Activated CD8-positive, alpha-beta memory T cell treated with anti-CD3 and anti-CD28 coated beads for 36 hours (primary cell): ENCODE results near the gene KIF24. TPM values are rescaled to one million over a fixed set of nuclear protein-coding genes. Genes with fewer than 3 reads are reported as not detected.
"Not testable (repeated sequence)": the region's sequence is repeated elsewhere in the genome, so short reads cannot be mapped to it uniquely, and the experiment has no call there.

Source experiments
- CTCF ChIA-PET: fragments of 350-600 bp; sonication (Branson Sonifier 250); formaldehyde crosslinking; loops from one replicate; lab custom pipeline; 2021; ENCODE audit warnings: antibody characterized with exemption; lab: Charles Lee
- POLR2A ChIA-PET: fragments of 350-600 bp; sonication (Branson Sonifier 250); formaldehyde crosslinking; loops from one replicate; lab custom pipeline; 2021; ENCODE audit warnings: antibody characterized with exemption; lab: Charles Lee
- total RNA-seq, 2 experiments: library from RNA; stranded (reverse); gene quantifications; one replicate each; pipeline ENCODE4 v1.2.3, GENCODE V29; 2021

KIF24 gene
- total RNA-seq, 2 experiments from 2014 or later, result 7.1 to 7.2 TPM

DNA sequence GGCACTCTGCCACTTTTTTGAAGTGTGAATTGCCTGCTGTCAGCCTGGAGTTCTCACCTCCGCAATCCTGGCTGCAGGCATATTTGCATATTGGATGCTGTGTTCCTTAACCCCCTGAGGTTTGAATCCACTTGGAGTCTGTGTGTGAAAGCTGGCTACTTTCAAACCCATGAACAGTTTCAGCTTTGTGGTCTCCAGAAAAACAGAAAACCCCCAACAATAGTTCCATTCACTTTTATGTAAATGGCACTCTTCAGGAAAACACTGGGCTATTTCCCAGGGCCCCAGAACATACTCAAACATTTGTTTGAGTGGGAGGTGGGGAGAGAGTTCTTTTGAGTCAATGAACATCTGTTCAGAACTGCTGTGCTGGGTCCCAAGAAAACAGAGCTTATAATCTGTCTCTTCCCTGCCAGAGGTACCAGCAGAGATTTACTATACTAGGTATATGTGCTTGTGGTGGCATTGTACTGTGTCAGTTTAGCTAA, 5.3 kb upstream of the KIF24 start:
- ChIA-PET POLR2A (no interaction called here), CTCF (interaction anchor here (0.8 to 1.7 kb wide), 4 partner anchors 39 to 368 kb away, joined by 3 to 5 read pairs (median 4); no protein-coding TSS in a partner anchor)

DNA sequence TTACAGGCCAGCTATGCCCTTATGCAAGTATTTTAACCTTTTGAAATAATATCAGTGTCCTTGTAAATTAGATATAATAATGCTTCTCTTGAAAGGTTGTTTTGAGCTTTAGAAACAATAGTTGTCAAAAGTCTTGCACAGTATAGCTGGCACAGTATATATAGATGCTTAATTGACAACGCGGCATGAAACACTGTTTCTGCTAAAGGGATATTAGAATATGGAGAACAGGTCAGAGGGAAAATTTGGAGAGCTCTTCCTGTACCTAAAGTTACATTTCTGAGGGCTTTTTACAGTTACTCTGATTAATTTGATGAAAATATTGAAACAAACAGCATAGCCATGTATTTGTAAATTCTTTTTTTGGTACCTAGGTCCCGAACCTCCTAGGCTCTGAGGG, 4.8 kb upstream of the KIF24 start:
- ChIA-PET CTCF (interaction anchor here (0.8 to 1.7 kb wide), 4 partner anchors 40 to 369 kb away, joined by 3 to 5 read pairs (median 4); no protein-coding TSS in a partner anchor), POLR2A (interaction anchor here (0.6 to 0.7 kb wide), 3 partner anchors 11 to 1414 kb away, joined by 4 to 16 read pairs (median 7); partner anchors contain the start of gene SIGMAR1)

DNA sequence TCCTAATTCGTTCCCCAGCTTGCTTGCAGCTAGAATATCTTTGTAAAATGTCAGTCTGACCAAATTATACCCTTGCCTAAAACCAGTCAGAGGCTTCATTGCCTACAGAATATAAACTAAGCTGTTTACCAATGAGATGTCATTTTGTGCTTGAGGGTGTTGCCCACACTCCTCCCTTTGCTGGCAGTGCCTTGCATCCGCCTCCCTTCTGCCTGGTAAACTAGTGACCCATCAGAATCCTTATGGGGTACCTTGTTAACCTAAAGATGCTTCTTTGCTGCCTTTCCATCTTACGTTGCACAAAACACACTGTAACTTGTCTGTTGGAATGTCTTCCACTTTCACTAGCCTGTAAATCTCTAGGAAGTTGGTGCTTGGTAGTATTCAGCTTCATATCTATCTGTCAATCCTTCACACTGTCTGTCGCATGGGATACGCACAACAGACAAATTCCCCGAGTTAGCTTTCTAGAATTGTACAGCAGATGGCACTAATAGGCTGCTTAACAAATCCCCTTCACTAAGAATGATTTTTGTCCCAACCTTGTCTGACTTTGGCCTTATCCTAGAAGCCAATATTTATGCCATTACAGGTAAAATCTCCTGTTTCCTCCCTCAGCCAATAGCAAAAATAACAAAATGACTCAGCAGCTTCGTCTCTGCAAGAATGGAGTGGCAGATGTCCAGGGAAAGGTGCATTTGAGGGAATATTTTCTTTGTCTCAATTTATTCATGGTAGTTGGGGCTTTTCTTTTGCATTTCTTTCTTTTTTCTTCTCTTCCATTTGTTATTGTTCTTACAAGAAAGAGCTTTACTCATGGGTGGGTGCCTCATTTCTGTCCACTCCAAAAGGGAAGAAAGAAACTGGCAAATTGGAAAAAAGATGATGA, 3.3 kb upstream of the KIF24 start:
- POLR2A ChIA-PET, result no interaction called here
- CTCF ChIA-PET, result interaction anchor here (0.8 to 1.2 kb wide), 4 partner anchors 45 to 258 kb away, joined by 3 read pairs; no protein-coding TSS in a partner anchor

DNA sequence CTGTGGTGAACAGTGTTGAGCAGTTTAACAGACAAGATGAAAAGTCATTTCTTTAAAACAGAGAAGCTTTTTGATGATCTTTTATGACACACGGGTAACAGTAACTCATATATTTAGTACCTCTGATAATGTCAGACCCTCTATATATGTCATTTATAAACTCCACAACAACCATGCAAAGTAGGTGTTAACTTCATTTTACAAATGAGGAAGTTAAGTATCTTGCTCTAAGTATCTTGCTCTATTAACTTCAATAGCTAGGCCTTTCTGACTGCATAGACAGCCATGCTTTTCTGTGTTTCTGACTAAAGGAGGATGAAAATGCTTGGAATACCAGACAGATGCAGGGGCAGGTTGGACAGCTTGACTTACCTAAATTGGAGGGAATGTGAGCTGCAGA, 2.1 kb upstream of the KIF24 start:
- POLR2A ChIA-PET, result no interaction called here
- CTCF ChIA-PET, result interaction anchor here (1.2 to 1.4 kb wide), 2 partner anchors 10 to 77 kb away, joined by 3 read pairs; no protein-coding TSS in a partner anchor

DNA sequence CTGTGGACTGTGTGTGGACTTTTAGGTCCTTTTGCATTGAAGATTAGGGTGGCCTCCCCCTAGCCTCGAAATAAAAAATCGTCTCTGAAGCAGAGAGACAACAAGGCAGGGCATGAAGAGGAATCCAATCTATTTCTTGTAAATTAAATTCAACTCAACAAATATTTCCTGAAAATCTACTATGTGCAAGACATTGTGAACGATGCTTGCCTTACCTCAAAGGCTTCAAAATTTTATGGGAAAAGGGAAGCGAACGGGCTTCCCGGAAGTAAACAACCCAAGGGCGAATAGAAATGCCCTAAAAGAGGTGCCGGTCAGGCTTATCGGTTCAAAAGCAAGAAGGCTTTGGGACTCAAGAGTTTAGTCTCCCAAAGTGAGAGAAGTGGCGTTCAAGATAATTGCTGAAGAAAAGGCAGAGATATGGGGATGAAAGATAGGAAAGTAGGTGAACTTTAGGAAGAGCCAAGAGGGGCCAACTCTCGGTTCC, 525 bp downstream of the KIF24 start:
- ChIA-PET CTCF (no interaction called here), POLR2A (no interaction called here)

DNA sequence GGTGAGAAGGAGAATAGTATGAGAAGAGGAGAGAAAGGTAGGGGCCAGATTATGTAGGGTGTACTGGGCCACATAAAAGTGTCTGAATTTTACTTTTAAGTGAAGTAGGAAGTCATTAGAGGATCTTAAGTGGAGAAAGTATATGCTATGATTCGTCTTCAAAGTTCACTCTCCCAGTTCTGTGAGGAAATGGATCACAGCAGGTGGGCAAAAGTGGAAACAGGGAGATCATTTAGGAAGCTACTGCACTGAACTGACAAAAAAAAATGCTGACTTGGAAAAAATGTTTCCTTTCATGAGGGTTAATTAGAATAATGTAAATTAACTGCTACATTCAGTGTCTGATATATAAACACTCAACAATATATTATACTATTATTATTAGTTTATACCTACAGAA, 2.4 kb downstream of the KIF24 start:
- POLR2A ChIA-PET, result no interaction called here
- CTCF ChIA-PET, result no interaction called here

DNA sequence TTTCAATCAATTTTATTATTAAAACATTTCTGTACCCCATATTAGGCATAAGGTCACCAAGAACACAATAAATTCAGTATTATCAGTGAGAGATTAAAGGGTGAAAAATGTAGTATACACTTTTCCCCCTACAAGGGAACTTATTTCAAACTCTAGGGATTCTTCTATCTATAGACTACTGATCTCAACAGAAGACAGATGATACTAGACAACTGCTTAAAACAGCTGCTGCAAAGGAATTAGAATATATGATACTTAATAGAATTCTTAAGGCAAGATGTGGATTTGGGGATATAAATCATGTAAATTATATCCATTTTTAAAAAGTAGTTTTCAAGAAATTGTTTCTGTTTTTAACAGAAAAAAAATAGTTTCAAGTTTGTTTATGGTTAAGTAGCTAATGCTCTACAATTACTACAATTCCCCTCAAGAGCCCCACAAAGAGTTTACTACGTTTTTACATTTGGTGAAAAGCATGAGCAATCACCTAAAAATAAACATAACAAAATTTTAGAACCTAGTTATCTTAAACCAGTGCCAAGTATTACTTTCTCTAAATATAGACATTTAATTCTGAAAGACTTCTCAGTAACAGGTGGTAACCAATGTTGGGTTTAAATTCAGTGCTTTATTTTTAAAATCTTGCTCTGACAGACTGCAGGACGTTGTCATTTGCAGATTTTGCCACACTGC, 6.0 kb downstream of the KIF24 start:
- ChIA-PET POLR2A (no interaction called here), CTCF (no interaction called here)

DNA sequence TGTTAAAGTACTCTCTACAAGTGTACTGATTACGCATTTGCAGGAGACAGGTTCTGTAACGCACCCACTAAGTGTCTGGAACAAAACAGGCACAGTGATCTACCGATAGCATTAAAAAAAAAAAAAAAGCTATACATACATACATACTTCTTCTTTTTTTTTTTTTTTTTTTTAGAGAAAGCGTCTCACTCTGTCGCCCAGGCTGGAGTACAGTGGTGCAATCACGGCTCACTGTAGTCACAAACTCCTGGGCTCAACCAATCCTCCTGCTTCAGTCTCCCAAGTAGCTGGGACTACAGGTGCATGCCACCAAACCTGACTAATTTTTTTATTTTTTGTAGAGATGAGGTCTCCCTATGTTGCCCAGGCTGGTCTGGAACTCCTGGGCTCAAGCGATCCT, 7.6 kb downstream of the KIF24 start:
- POLR2A ChIA-PET, result no interaction called here

DNA sequence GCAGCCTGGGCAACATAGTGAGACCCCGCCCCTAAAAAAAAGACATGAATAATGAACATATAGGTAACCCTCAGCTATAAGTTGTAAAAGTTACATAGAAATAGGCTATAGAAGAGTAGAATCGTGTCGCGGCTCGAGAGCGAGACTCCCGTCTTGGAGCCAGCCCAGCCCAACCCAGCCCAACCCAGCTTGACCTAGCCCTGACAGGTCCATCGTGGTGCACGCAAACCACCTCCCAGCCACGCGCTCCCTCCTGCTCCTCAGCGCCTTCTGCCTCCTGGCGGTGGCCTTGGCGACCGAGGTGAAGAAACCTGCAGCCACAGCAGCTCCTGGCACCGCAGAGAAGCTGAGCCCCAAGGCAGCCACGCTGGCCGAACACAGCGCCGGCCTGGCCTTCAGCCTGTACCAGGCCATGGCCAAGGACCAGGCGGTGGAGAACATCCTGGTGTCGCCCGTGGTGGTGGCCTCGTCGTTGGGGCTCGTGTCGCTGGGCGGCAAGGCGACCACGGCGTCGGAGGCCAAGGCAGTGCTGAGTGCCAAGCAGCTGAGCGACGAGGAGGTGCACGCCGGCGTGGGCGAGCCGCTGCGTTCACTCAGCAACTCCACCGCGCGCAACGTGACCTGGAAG, 10.8 kb downstream of the KIF24 start:
- POLR2A ChIA-PET, result no interaction called here
- CTCF ChIA-PET, result interaction anchor here (1.7 kb wide), 1 partner anchor 61 kb away, joined by 3 read pairs; no protein-coding TSS in a partner anchor

More for the DNA sequence above, 7.6 kb downstream of the KIF24 start:
- CTCF ChIA-PET, result interaction anchor here (0.6 to 0.7 kb wide), 2 partner anchors 24 to 56 kb away, joined by 3 read pairs; no protein-coding TSS in a partner anchor

DNA sequence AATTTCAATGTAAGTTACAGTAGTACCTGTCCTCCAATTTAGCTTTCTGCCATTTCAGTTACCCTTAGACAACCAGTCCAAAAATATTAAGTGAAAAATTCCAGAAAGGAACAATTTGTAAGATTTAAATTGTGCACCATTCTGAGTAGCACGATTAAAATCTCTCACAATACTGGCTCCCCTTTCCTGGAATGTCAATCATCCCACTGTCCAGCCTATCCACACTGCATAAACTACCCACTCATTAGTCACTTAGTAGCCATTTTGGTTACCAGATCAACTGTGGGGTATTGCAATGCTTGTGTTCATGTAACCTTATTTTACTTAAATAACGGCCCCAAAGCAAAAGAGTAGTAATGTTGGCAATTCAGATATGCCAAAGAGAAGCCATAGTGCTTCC, 11.6 kb downstream of the KIF24 start:
- CTCF ChIA-PET, result interaction anchor here (1.7 kb wide), 1 partner anchor 62 kb away, joined by 3 read pairs; no protein-coding TSS in a partner anchor
- POLR2A ChIA-PET, result interaction anchor here (0.6 kb wide), 1 partner anchor 1245 kb away, joined by 3 read pairs; no protein-coding TSS in a partner anchor

DNA sequence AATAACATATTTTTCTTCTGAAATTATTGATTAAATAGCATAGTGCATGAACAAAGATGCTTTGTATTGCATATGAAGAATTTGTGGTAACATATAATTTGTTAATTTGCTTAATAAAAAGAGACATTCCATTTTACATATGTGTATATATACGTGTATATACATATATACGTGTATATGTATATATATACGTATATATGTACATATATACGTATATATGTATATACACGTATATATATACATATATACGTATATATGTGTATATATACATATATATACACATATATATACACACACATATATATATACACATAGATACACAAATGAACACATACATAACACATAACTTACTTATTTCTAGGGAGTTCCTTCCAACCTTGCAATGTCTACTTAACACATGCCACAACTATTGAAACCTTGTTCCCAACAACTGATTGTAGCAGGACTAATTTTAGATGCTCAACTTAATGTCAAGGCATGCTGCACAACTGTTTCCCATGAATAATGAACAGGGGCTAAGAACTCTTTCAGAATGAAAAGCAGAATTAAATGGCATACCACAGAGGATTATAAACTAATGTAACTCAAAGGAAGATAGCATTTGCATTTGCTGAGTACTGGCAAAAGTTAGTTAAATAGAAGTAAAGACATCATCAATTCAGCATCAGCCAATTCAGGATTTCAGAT, 17.4 kb downstream of the KIF24 start:
- POLR2A ChIA-PET, result no interaction called here
- CTCF ChIA-PET, result no interaction called here

DNA sequence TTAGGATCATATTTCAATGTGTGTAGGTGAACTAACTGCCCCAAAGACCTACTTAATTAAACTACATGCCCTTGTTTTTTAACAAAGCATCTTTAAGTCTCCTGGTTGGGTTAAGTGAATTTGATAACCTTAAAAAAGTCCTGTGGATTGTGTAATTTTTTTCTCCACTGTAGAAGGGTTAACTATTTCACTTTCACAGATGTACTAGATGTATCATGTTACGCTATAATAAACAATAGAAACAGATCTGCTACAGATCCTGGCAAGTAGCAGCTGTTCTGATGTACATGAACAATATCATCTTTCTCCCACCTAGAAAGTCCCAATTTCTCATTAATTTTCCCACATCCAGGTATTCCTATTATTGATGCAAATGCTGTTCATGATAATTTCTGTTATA, 18.9 kb downstream of the KIF24 start:
- ChIA-PET POLR2A (no interaction called here), CTCF (no interaction called here)

DNA sequence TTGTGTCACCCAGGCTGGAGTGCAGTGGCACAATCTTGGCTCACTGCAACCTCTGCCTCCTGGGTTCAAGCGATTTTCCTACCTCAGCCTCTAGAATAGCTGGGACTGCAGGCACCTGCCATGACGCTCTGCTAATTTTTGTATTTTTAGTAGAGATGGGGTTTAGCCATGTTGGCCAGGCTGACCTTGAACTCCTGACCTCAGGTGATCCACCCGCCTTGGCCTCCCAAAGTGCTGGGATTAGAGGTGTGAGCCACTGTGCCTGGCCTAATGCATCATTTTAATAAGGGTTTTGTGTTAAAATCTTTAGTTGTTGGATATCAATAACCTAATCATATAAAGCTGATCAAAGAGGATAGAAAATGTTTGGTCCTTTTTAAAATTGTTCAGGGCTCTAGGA, 20.8 kb downstream of the KIF24 start:
- POLR2A ChIA-PET, CTCF ChIA-PET: not testable (repeated sequence)

DNA sequence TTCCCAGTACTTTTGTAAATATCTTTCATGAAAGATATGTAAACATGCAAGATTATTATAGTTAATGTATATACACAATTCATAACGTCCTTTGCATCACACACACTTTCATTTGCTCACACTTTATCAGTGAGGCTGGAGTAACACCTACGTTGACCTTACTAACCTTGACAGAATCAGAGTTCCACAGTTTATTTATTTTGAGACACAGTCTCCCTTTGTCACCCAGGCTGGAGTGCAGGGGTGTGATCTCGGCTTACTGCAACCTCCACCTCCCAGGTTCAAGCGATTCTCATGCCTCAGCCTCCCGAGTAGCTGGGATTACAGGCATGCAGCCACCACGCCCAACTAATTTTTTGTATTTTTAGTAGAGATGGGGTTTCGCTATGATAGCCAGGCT, 28.0 kb downstream of the KIF24 start:
- POLR2A ChIA-PET, result not testable (repeated sequence)
- CTCF ChIA-PET, result interaction anchor here (0.7 kb wide), 2 partner anchors 10 to 18 kb away, joined by 3 read pairs; no protein-coding TSS in a partner anchor

DNA sequence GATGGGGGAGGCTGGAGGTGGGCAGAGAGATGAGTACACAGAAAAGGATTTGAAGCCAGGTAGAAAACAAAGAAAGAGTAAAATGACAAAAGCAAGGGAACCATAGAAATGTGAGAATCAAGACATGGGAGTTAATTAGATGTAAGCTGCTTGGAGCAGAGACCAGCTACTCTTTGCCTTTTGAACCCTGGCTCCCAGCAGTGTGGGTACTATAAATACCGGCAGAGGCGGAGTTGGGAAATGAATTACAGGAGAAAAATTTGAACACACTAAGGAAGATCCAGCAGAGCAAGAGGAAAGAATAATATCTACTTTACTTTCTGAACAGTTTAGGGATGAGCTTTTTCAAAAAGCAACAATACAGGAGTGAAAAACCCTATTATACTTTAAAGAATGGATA, 36.5 kb downstream of the KIF24 start:
- CTCF ChIA-PET, result no interaction called here

DNA sequence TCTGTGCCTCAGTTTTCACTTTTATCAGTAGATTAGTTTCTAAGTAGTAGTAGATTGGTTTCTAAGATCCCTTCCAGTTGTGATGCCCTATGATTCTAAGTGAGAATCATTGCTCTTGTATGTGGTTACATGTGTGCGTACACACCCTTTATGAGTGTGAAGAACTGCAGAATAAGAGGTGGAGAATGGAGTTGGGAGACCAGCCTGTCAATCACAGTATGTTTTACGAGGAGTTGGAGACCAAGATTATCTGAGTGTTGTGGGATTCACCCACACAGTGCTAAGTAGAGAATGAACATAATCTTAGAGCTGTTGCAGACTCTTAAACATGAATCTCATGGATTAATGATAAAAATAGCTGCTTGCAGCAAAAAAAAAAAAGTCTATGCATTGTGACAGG, 37.6 kb downstream of the KIF24 start:
- CTCF ChIA-PET, result interaction anchor here (0.6 kb wide), 1 partner anchor 10 kb away, joined by 3 read pairs; no protein-coding TSS in a partner anchor
- POLR2A ChIA-PET, result no interaction called here

More for the DNA sequence above, 36.5 kb downstream of the KIF24 start:
- POLR2A ChIA-PET, result no interaction called here

DNA sequence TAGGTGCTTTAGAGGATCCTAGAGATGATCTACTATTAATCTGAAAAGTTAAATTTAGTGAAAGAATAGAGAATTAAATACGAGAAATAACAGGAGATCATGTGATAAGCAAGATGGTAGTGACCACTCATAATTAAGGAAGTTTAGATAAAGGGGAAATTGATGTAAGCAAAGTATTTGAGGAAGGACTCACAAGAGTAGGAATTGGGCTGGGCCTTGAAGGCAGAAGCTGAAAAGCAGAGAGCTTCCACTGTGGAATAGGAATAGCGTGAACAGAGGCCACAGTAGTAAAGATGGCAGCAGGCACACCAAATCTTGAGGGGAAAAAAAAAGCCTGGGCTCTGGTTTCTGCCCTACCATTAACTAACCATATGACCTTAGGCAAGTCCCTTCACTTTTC, 38.0 kb downstream of the KIF24 start:
- ChIA-PET POLR2A (no interaction called here), CTCF (interaction anchor here (0.6 kb wide), 1 partner anchor 10 kb away, joined by 3 read pairs; no protein-coding TSS in a partner anchor)

DNA sequence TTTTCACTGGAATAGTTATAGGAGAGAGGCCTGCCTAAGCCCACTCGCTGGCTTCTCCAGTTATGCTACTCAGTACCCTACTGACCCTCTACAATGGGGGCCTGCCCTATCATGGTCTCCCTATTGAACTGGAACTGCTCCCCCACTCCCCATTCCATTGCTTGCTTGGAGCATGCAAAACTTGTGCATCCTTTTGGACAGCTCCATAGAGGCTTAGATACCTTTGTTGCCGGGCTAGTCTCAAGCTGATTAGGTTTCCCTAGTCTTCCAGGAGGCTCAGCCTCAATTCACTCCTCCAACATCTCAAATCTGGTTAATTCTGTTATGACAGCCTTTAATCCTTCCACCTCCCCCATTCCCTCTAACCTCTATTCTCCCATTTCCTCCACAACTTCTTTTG, 39.9 kb downstream of the KIF24 start:
- POLR2A ChIA-PET, result no interaction called here
- CTCF ChIA-PET, result interaction anchor here (1.1 kb wide), 1 partner anchor 37 kb away, joined by 3 read pairs; no protein-coding TSS in a partner anchor
